Naive B cell (primary cell): ENCODE data around the gene MICAL2. TPM values are rescaled to one million over a fixed set of nuclear protein-coding genes. Genes with fewer than 3 reads are reported as not detected.

Source experiments
- ATAC-seq, 2 donors: fragments of 150-1000 bp; cut with Tn5 transposase; 2 replicates each; pipeline ENCODE4 v1.10.0; 2021; ENCODE audit warnings: low read depth in 2 of 2, mild to moderate bottlenecking in 2 of 2, moderate library complexity in 2 of 2
- DNase-seq: peaks from one replicate; pipeline ENCODE4 v3.0.0; 2022
- H3K27ac Mint-ChIP-seq, 6 donors: one replicate each; pipeline ENCODE4 v1.8.0; 2020 to 2022; ENCODE audit warnings: mild to moderate bottlenecking in 6 of 6, mixed read lengths in 6 of 6, moderate library complexity in 5 of 6, inconsistent platforms in 2 of 6
- H3K27me3 Mint-ChIP-seq, 3 donors: one replicate each; pipeline ENCODE4 v1.8.0; 2021 to 2022; ENCODE audit warnings: mixed read lengths in 3 of 3, mild to moderate bottlenecking in 1 of 3
- H3K36me3 Mint-ChIP-seq, 2 donors: one replicate each; pipeline ENCODE4 v1.8.0; 2020 to 2022; ENCODE audit warnings: mixed read lengths in 2 of 2, inconsistent platforms in 1 of 2, mild to moderate bottlenecking in 1 of 2
- H3K4me1 Mint-ChIP-seq, 3 donors: one replicate each; pipeline ENCODE4 v1.8.0; 2020 to 2022; ENCODE audit warnings: mixed read lengths in 3 of 3, inconsistent platforms in 1 of 3, mild to moderate bottlenecking in 1 of 3, moderate library complexity in 1 of 3
- H3K4me3 Mint-ChIP-seq, 8 donors: one replicate each; pipeline ENCODE4 v1.8.0; 2020 to 2022; ENCODE audit warnings: mild to moderate bottlenecking in 8 of 8, mixed read lengths in 8 of 8, moderate library complexity in 8 of 8, inconsistent platforms in 2 of 8
- H3K9me3 Mint-ChIP-seq, 7 donors: one replicate each; pipeline ENCODE4 v1.8.0; 2020 to 2022; ENCODE audit warnings: mixed read lengths in 7 of 7, mild to moderate bottlenecking in 5 of 7, inconsistent platforms in 2 of 7, moderate library complexity in 1 of 7
- polyA plus RNA-seq, 6 donors: library from polyadenylated mRNA; unstranded; fragments of 300-500 nt; fragmentation: Illumina TruSeq; gene quantifications; one replicate each; pipeline ENCODE4 v1.2.3, GENCODE V29; 2021; ENCODE audit warnings: low read depth in 6 of 6

MICAL2 gene
- polyA plus RNA-seq, 6 donors from 2014 or later, result 0.05 to 1.3 TPM; not detected in 4

- Mint-ChIP-seq H3K27ac (peak overlapping the region in 1 of 6 donors; percentile 33), H3K36me3 (no peaks in the 10 kb centered on the region), H3K4me3 (no peak overlapping the region), H3K27me3 (peaks cover 0 to 5% (median 0%) of the 10 kb centered on the region in 3 donors), H3K9me3 (no peaks in the 10 kb centered on the region), H3K4me1 (no peaks in the 10 kb centered on the region)
- no peak for DNase-seq
- no peak for ATAC-seq
Measured at GRCh38 chr11:12156301-12157140, 46.1 kb downstream of the MICAL2 start.

DNA sequence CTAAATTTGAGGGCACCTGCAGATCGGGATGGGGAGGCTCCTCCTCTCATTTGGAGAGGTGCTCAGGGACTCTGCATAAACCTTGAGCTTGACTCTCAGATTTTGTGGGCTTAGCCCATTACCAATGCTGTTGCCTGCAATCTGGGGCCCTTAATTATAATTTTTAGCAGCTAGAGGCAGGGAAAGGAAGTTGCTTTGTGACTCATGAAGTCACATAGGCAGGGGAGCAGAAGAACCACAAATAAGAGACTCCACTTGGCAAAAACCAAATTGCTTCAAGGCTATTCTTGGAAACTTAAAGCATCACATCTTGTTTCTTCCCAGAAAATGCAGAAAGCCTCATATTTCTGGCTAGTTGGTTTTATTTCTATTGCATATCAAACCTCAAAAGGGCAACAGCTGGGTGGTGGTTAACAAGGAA lies 46.9 kb downstream of the MICAL2 start:
- DNase-seq (no peak), ATAC-seq (no peak)
- Mint-ChIP-seq H3K27me3 (peaks cover 0 to 5% (median 0%) of the 10 kb centered on the region in 3 donors), H3K9me3 (no peaks in the 10 kb centered on the region), H3K27ac (no peak overlapping the region), H3K4me3 (no peak overlapping the region), H3K4me1 (no peaks in the 10 kb centered on the region), H3K36me3 (no peaks in the 10 kb centered on the region)

- no peaks in the 10 kb centered on the region for H3K4me1 Mint-ChIP-seq
- DNase-seq, result no peak
- H3K9me3 Mint-ChIP-seq, result no peaks in the 10 kb centered on the region
- ATAC-seq, result no peak
- H3K27me3 Mint-ChIP-seq, result peaks cover 0 to 5% (median 0%) of the 10 kb centered on the region in 3 donors
- no peaks in the 10 kb centered on the region for H3K36me3 Mint-ChIP-seq
- no peak overlapping the region for H3K27ac Mint-ChIP-seq
- H3K4me3 Mint-ChIP-seq, result no peak overlapping the region
Measured at GRCh38 chr11:12158909-12159308, 48.5 kb downstream of the MICAL2 start.

DNA sequence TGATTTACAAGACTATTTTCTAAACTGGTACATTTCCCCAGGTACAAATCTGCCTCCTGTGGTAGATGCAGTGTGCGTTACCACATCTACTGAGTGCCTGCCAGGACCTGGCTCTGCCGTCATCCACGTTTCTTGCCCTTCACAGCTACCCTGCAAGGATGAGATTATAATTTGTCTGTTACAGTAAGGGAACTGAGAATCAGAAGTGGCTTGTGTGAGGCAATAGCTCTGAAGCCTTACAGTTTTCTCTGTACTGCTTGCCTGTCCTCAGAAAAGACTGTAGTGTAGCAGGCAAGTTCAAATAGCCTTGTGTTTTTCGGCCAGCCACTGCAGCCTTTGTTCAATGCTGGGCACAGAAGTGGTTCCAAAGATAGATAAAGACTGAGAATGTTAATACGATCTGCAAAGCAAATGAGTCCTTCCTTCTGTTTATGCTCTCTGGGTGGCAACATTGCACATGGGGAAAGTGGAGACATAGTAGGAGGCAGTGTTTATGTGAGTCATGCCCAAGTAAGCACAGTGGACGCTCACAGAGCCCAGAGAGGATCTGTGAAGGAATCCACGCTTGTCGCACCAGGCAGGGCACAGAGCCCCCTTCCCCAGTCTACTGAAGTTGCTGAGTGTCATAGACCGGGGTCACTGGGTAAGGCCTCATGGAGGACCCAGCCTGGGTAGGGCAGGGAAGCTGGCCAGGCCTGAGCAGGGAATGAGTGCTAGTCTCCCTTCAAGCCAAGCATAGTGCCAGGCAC lies 49.1 kb downstream of the MICAL2 start:
- Mint-ChIP-seq H3K27me3 (peaks cover 0 to 5% (median 0%) of the 10 kb centered on the region in 3 donors), H3K27ac (peak overlapping the region in 1 of 6 donors; percentile 4), H3K9me3 (no peaks in the 10 kb centered on the region), H3K4me3 (no peak overlapping the region), H3K4me1 (no peaks in the 10 kb centered on the region), H3K36me3 (no peaks in the 10 kb centered on the region)
- ATAC-seq (no peak), DNase-seq (no peak)

- DNase-seq (no peak), ATAC-seq (no peak)
- Mint-ChIP-seq H3K4me1 (no peaks in the 10 kb centered on the region), H3K27me3 (peaks cover 0 to 5% (median 0%) of the 10 kb centered on the region in 3 donors), H3K27ac (no peak overlapping the region), H3K4me3 (no peak overlapping the region), H3K36me3 (no peaks in the 10 kb centered on the region), H3K9me3 (no peaks in the 10 kb centered on the region)
Measured at GRCh38 chr11:12160231-12160630, 49.8 kb downstream of the MICAL2 start.

DNA sequence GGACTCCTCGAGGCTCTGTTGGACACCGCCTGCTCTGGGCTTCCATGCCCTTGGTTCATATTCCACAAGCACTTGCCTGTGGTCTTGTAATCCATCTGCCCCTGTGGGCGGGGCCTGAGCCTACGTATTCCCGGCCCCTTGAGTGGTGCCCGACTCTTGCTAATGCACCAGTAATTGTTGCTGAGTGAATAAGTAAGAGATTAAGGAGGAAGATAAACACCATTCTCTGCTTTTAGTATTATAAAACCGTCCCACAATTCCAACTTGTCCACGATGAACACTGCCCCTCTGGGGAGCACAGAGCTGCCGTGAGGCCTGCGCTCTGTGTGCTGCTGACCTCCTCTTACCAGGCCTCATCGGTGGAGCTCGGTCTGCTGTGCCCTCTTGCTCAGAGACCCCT lies 50.3 kb downstream of the MICAL2 start:
- Mint-ChIP-seq H3K27me3 (peaks cover 0 to 5% (median 0%) of the 10 kb centered on the region in 3 donors), H3K4me3 (no peak overlapping the region), H3K4me1 (no peaks in the 10 kb centered on the region), H3K36me3 (no peaks in the 10 kb centered on the region), H3K27ac (no peak overlapping the region), H3K9me3 (no peaks in the 10 kb centered on the region)
- no peak for ATAC-seq
- no peak for DNase-seq

- Mint-ChIP-seq H3K4me3 (no peak overlapping the region), H3K27ac (no peak overlapping the region), H3K9me3 (no peaks in the 10 kb centered on the region), H3K36me3 (no peaks in the 10 kb centered on the region), H3K4me1 (no peaks in the 10 kb centered on the region), H3K27me3 (peaks cover 0 to 5% (median 0%) of the 10 kb centered on the region in 3 donors)
- ATAC-seq (no peak), DNase-seq (no peak)
Measured at GRCh38 chr11:12161137-12161536, 50.7 kb downstream of the MICAL2 start.

DNA sequence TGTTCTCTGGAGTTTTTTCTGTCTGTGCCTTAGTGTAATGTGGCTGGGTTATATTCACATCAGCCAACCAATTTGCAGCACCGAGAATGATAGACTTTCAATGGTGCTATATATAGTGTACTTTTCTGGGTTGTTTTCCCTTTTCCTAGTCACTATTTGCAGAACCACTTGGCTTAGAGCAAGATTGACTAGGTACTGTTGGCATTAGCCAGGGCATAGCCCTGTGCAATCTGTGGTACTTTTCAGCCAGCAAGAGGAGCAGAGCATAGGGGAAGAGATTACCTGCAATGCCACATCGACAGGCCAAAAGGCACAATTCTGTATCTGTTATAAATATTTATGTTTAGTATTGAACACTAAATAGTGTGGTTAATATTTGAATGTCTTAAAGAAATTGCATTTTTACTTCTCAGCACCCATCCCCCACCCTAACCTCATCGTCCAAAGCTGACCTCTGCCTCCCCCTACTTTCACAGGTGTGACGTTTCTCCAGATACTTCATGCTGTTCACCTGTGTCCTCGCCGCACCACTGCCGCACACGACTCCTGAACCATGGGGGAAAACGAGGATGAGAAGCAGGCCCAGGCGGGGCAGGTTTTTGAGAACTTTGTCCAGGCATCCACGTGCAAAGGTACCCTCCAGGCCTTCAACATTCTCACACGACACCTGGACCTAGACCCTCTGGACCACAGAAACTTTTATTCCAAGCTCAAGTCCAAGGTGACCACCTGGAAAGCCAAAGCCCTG lies 51.4 kb downstream of the MICAL2 start:
- ATAC-seq (no peak), DNase-seq (no peak)
- Mint-ChIP-seq H3K4me1 (no peaks in the 10 kb centered on the region), H3K27ac (peak overlapping the region in 1 of 6 donors; percentile 67), H3K4me3 (no peak overlapping the region), H3K27me3 (peaks cover 0 to 5% (median 0%) of the 10 kb centered on the region in 3 donors), H3K9me3 (no peaks in the 10 kb centered on the region), H3K36me3 (no peaks in the 10 kb centered on the region)

DNA sequence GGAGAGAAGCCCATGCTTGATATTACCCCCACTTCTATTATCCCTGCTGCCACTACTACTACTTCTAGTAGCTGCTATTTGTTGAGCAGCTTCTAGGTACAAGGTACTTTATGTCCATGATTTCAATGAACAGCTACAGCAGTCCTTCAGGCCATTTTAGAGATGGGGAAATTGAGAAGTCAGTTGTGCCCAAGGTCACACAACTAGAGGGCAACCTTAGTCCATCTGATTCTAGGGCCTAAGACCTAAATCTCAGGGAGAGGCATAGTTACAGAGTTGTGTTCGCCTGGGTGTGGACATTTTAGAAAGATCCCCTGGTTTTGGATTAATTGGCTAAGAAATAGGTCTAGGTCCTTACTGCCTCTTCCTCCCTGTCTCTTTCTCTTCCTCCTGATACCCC lies 52.3 kb downstream of the MICAL2 start:
- H3K36me3 Mint-ChIP-seq, result no peaks in the 10 kb centered on the region
- H3K9me3 Mint-ChIP-seq, result no peaks in the 10 kb centered on the region
- peaks cover 0 to 5% (median 0%) of the 10 kb centered on the region in 3 donors for H3K27me3 Mint-ChIP-seq
- no peaks in the 10 kb centered on the region for H3K4me1 Mint-ChIP-seq
- DNase-seq (no peak), ATAC-seq (no peak)
- H3K4me3 Mint-ChIP-seq, result no peak overlapping the region
- no peak overlapping the region for H3K27ac Mint-ChIP-seq

DNA sequence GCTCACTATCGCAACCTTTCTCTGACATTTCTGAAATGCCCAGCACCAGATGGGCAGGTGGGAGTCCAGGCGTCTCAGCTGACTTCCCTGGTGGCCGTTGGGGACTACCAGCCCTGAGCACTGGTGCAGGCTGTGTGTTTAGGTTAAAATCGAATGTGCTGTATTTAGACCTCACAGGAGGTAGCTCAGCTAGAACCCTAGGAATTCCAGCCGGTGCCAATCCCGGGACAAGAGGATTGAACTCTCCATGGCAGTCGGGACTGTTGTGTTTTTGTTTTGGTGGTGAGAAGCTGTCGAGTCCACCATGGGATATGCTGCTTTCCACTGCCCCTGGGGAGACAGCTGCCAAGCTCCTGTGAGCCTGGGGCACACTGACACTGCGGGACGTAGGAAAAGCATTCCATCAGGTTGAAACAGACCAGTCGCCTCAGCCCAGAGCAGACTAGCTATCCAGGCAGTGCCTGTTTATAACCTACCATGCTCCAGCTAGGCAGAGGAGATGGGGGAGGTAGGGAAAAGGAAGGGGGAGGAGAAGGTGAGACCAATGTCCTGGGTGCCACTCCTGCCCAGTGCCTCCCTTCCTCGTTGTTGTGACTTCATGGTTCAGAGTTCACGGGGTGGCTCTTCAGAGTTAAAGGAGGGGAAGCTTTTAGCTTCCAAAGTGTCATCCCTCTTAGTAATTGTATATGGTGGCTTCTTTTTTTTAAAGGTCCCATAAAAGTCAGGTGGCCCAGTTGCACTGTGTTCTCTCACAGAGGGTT lies 53.0 kb downstream of the MICAL2 start:
- Mint-ChIP-seq H3K4me1 (no peaks in the 10 kb centered on the region), H3K9me3 (no peaks in the 10 kb centered on the region), H3K4me3 (no peak overlapping the region), H3K27ac (no peak overlapping the region), H3K27me3 (peaks cover 0 to 5% (median 0%) of the 10 kb centered on the region in 3 donors), H3K36me3 (no peaks in the 10 kb centered on the region)
- no peak for ATAC-seq
- no peak for DNase-seq

GRCh38 chr11:12164061-12165014 lies 53.9 kb downstream of the MICAL2 start:
- no peaks in the 10 kb centered on the region for H3K36me3 Mint-ChIP-seq
- no peak overlapping the region for H3K4me3 Mint-ChIP-seq
- no peak overlapping the region for H3K27ac Mint-ChIP-seq
- peaks cover 0 to 5% (median 0%) of the 10 kb centered on the region in 3 donors for H3K27me3 Mint-ChIP-seq
- no peaks in the 10 kb centered on the region for H3K9me3 Mint-ChIP-seq
- DNase-seq (no peak), ATAC-seq (no peak)
- no peaks in the 10 kb centered on the region for H3K4me1 Mint-ChIP-seq

GRCh38 chr11:12165237-12165875 lies 55.0 kb downstream of the MICAL2 start:
- no peak for DNase-seq
- no peaks in the 10 kb centered on the region for H3K4me1 Mint-ChIP-seq
- H3K9me3 Mint-ChIP-seq, result no peaks in the 10 kb centered on the region
- H3K36me3 Mint-ChIP-seq, result no peaks in the 10 kb centered on the region
- H3K27ac Mint-ChIP-seq, result peak overlapping the region in 1 of 6 donors; percentile 43
- no peak overlapping the region for H3K4me3 Mint-ChIP-seq
- ATAC-seq, result no peak
- H3K27me3 Mint-ChIP-seq, result peaks cover 0 to 1% (median 0%) of the 10 kb centered on the region in 3 donors
